CD4-positive, alpha-beta T cell (primary cell): Measurements from ENCODE around the gene GOLGA8J. TPM values are rescaled to one million over a fixed set of nuclear protein-coding genes. Genes with fewer than 3 reads are reported as not detected.

Source experiments
- ATAC-seq: fragments of 200-7000 bp; cut with Tn5 transposase; one replicate; pipeline ENCODE4 v1.10.0; 2022; ENCODE audit warnings: mild to moderate bottlenecking; ENCODE audit not compliant: poor library complexity
- CTCF ChIA-PET: fragments of 350-600 bp; sonication (Branson Sonifier 250); formaldehyde crosslinking; loops from one replicate; lab custom pipeline; 2021; ENCODE audit warnings: antibody characterized with exemption, inconsistent platforms; lab: Charles Lee
- POLR2A ChIA-PET: fragments of 350-600 bp; sonication (Branson Sonifier 250); formaldehyde crosslinking; loops from one replicate; lab custom pipeline; 2021; ENCODE audit warnings: antibody characterized with exemption, inconsistent platforms; lab: Charles Lee
- DNase-seq, 14 experiments: peaks; one replicate each; pipeline ENCODE4 v3.0.0-alpha.2; 2013 to 2020; ENCODE audit warnings: mixed read lengths in 2 of 14
- H3K27ac ChIP-seq, 2 donors: one replicate each; pipeline versions ENCODE4 v1.5.1 to v1.7.0; 2013; ENCODE audit warnings: low read length in 2 of 2, low read depth in 1 of 2, mild to moderate bottlenecking in 1 of 2
- H3K27me3 ChIP-seq, 2 experiments: 1 replicate in 1 of 2; 2 replicates in 1 of 2; pipeline versions ENCODE4 v1.6.1 to v1.7.0; 2013; ENCODE audit warnings: low read length in 2 of 2, control low read depth in 1 of 2, mild to moderate bottlenecking in 1 of 2, moderate library complexity in 1 of 2; ENCODE audit not compliant: insufficient read depth in 2 of 2, control insufficient read depth in 1 of 2
- H3K36me3 ChIP-seq: one replicate; pipeline ENCODE4 v1.6.1; 2013; ENCODE audit warnings: low read length, control low read depth; ENCODE audit not compliant: insufficient read depth
- H3K4me1 ChIP-seq: one replicate; pipeline ENCODE4 v1.6.1; 2013; ENCODE audit warnings: low read length, control low read depth; ENCODE audit not compliant: insufficient read depth
- H3K4me3 ChIP-seq: one replicate; pipeline ENCODE4 v1.5.1; 2013; ENCODE audit warnings: mild to moderate bottlenecking, low read length, moderate library complexity
- H3K9me3 ChIP-seq, 2 experiments: 1 replicate in 1 of 2; 2 replicates in 1 of 2; pipeline versions ENCODE4 v1.6.1 to v1.7.0; 2013; ENCODE audit warnings: low read length in 2 of 2, mild to moderate bottlenecking in 2 of 2, control low read depth in 1 of 2, moderate library complexity in 1 of 2; ENCODE audit not compliant: control insufficient read depth in 1 of 2, insufficient read depth in 1 of 2
- H3K27ac Mint-ChIP-seq: one replicate; pipeline ENCODE4 v1.8.0; 2020; ENCODE audit warnings: mixed read lengths
- H3K27me3 Mint-ChIP-seq: one replicate; pipeline ENCODE4 v1.8.0; 2021; ENCODE audit warnings: mixed read lengths
- H3K36me3 Mint-ChIP-seq: one replicate; pipeline ENCODE4 v1.8.0; 2021; ENCODE audit warnings: low read depth, mixed read lengths
- H3K4me1 Mint-ChIP-seq: one replicate; pipeline ENCODE4 v1.8.0; 2021; ENCODE audit warnings: low read depth, mixed read lengths
- H3K4me3 Mint-ChIP-seq: one replicate; pipeline ENCODE4 v1.8.0; 2020; ENCODE audit warnings: mild to moderate bottlenecking, mixed read lengths
- H3K9me3 Mint-ChIP-seq: one replicate; pipeline ENCODE4 v1.8.0; 2020; ENCODE audit warnings: mixed read lengths
- CTCF ChIP-seq: fragments of 200-600 bp; IDR thresholded peaks from one replicate; pipeline ENCODE4 v1.8.0; 2022; ENCODE audit warnings: antibody characterized with exemption, mild to moderate bottlenecking
- intact Hi-C, 2 experiments: fragments of 100-400 bp; cut with DNase I in 1 of 2; cut with micrococcal nuclease in 1 of 2; formaldehyde crosslinking; loops; one replicate each; pipeline versions ENCODE4 v1.15.1 to v1.9.0; 2023 to 2025; cut with DNase I, micrococcal nuclease
- total RNA-seq, 174 experiments: library from RNA in 2 of 174; stranded (reverse) in 2 of 174; gene quantifications; one replicate each; pipeline ENCODE4 v1.2.3 and lab custom pipeline; 2021 to 2026

GOLGA8J gene
- total RNA-seq, 2 experiments from 2014 or later, result 0.19 TPM; not detected in 1

GRCh38 chr15:30059771-30060170 is 23.0 kb upstream of the GOLGA8J start:
- H3K27me3 Mint-ChIP-seq, result peaks cover 9% of the 10 kb centered on the region
- ATAC-seq (no peak), DNase-seq (no peak)
- no peak overlapping the region for H3K27ac ChIP-seq
- no peak for TF ChIP-seq CTCF
- H3K36me3 Mint-ChIP-seq, result no peaks in the 10 kb centered on the region
- CTCF ChIA-PET, result interaction anchor here (1.1 kb wide), 1 partner anchor 15 kb away, joined by 3 read pairs; no protein-coding TSS in a partner anchor
- no peak overlapping the region for H3K4me3 ChIP-seq
- H3K27me3 ChIP-seq, result no peaks in the 10 kb centered on the region
- intact Hi-C loops, result no loop called here
- H3K4me3 Mint-ChIP-seq, result no peak overlapping the region
- no peaks in the 10 kb centered on the region for H3K4me1 Mint-ChIP-seq
- no peaks in the 10 kb centered on the region for H3K9me3 ChIP-seq
- H3K4me1 ChIP-seq, result no peaks in the 10 kb centered on the region
- H3K9me3 Mint-ChIP-seq, result no peaks in the 10 kb centered on the region
- no peaks in the 10 kb centered on the region for H3K36me3 ChIP-seq
- POLR2A ChIA-PET, result no interaction called here
- H3K27ac Mint-ChIP-seq, result no peak overlapping the region

- Histone ChIP-seq H3K4me1 (no peaks in the 10 kb centered on the region), H3K9me3 (peaks cover 0 to 2% of the 10 kb centered on the region in 2 experiments), H3K27ac (no peak overlapping the region), H3K4me3 (no peak overlapping the region), H3K27me3 (no peaks in the 10 kb centered on the region), H3K36me3 (no peaks in the 10 kb centered on the region)
- Mint-ChIP-seq H3K27me3 (peaks cover 8% of the 10 kb centered on the region), H3K9me3 (no peaks in the 10 kb centered on the region), H3K4me1 (no peaks in the 10 kb centered on the region), H3K27ac (no peak overlapping the region), H3K4me3 (no peak overlapping the region), H3K36me3 (no peaks in the 10 kb centered on the region)
- ChIA-PET POLR2A (no interaction called here), CTCF (no interaction called here)
- no peak for DNase-seq
- ATAC-seq, result no peak
- intact Hi-C loops, result no loop called here
- TF ChIP-seq CTCF, result no peak
Measured at GRCh38 chr15:30062881-30063280, 19.9 kb upstream of the GOLGA8J start.

DNA sequence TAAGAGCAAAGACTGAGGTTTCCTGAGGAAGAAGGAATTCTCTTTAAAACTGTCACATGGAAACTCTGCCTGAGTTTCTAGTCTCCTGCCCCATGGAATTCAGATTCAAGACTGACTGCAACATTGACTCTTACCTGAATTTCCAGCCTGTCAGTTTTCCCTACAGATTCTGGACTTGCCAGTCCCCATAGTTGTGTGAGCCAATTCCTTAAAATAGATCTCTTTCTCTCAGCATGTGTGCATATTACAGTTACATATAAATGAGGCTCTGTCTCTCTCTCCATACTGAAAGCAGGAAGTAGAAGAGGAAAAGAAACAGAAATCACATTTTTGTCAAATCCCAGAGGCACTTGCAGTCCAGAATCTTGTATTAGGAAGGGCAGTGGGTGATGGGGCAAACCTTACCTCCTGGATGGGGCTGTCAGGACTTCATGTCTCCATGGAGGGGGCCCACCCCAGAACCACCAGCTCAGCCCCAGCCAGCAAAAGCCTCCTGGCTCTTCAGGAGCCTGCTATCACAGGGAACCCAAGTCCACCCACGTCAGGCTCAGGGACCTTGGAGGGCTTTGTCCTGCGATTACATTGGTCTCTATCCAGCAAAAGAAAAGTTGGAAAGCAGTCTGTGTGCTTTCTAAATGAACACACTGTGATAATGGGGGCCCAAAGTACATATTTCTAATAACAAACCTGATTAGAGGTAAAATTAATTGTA is 18.8 kb upstream of the GOLGA8J start:
- no peak for TF ChIP-seq CTCF
- peaks cover 6% of the 10 kb centered on the region for H3K27me3 Mint-ChIP-seq
- no peaks in the 10 kb centered on the region for H3K4me1 Mint-ChIP-seq
- no peaks in the 10 kb centered on the region for H3K27me3 ChIP-seq
- no peak overlapping the region for H3K4me3 Mint-ChIP-seq
- H3K27ac Mint-ChIP-seq, result no peak overlapping the region
- ATAC-seq, result no peak
- H3K27ac ChIP-seq, result no peak overlapping the region
- no peaks in the 10 kb centered on the region for H3K4me1 ChIP-seq
- H3K9me3 ChIP-seq, result peaks cover 0 to 4% of the 10 kb centered on the region in 2 experiments
- POLR2A ChIA-PET, result no interaction called here
- H3K36me3 ChIP-seq, result no peaks in the 10 kb centered on the region
- no peak overlapping the region for H3K4me3 ChIP-seq
- intact Hi-C loops, result no loop called here
- no peaks in the 10 kb centered on the region for H3K9me3 Mint-ChIP-seq
- no peak for DNase-seq
- H3K36me3 Mint-ChIP-seq, result no peaks in the 10 kb centered on the region
- CTCF ChIA-PET, result no interaction called here
